ENCODE results near the gene NFATC2. TPM values are rescaled to one million over a fixed set of nuclear protein-coding genes. Genes with fewer than 3 reads are reported as not detected.
A peak's percentile ranks its signal among the peaks of the same experiment; 100 is the strongest.

The NFATC2 gene
- total RNA-seq, 1 donor from 2014 or later, result 3.9 TPM

DNA sequence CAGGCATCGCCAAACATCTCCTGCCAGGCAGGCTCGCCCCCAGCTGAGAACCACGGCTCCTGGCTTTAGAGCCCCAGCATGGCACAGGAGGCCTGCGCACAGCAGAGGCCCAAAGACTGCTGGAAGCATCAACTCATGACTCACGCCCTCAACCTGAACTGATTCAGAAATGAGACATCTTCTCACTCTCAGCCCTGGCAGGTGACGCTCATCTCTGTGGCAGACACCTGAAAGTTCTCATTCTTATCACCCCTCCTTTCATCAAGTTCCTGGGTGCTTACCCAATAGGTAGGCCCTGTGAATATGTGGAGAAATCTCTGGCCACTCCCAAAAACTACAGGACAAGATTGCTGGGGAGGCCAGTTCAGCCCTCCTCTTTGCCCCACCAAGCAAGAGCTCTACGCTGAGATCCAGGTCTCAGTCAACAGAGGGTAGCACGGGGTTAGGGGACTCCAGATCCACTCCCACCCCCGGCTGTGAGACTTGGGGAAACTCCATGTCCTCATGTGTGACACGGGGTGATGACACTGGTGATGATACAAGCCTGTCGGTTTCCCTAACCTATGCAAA lies 11.3 kb downstream of the NFATC2 start:
- Histone ChIP-seq H3K4me2 (ENCODE audit: low read length) (peak overlapping the region; percentile 5), H3K36me3 (ENCODE audit: insufficient read depth, low read length) (no peaks in the 10 kb centered on the region), H4K20me1 (ENCODE audit: insufficient read depth, low read length) (peaks cover 8% of the 10 kb centered on the region), H3K9me3 (ENCODE audit: insufficient read depth, low read depth, low read length) (no peaks in the 10 kb centered on the region), H3K27ac (ENCODE audit: low read depth, low read length) (peak overlapping the region; percentile 4), H3K79me2 (ENCODE audit: insufficient read depth, low read length) (peaks cover 10% of the 10 kb centered on the region), H2AFZ (ENCODE audit: low read depth, low read length) (no peak overlapping the region), H3K4me3 (ENCODE audit: insufficient read depth, low read depth, low read length) (no peak overlapping the region), H3K27me3 (ENCODE audit: insufficient read depth, low read length) (no peaks in the 10 kb centered on the region), H3K9ac (ENCODE audit: low read length) (no peak overlapping the region), H3K4me1 (ENCODE audit: insufficient read depth, low read length) (peaks cover 35% of the 10 kb centered on the region)
- Mint-ChIP-seq H3K9me3 (ENCODE audit: unreplicated experiment) (no peaks in the 10 kb centered on the region), H3K36me3 (ENCODE audit: low read depth, unreplicated experiment) (peaks cover 1% of the 10 kb centered on the region), H3K27me3 (ENCODE audit: low read depth, unreplicated experiment) (peaks cover under 1% of the 10 kb centered on the region), H3K4me1 (ENCODE audit: low read depth, unreplicated experiment) (peaks cover 33% of the 10 kb centered on the region), H3K27ac (ENCODE audit: unreplicated experiment) (no peak overlapping the region), H3K4me3 (ENCODE audit: unreplicated experiment) (peak overlapping the region; percentile 17)
- no peak for FAIRE-seq
- TF ChIP-seq EZH2 (IDR thresholded peaks at IDR 0.05; ENCODE audit: insufficient read depth, low read length), result no peak
- DNase-seq (ENCODE audit: low read depth), result peak; percentile 39

- Mint-ChIP-seq H3K36me3 (ENCODE audit: low read depth, unreplicated experiment) (peaks cover 1% of the 10 kb centered on the region), H3K27ac (ENCODE audit: unreplicated experiment) (no peak overlapping the region), H3K9me3 (ENCODE audit: unreplicated experiment) (no peaks in the 10 kb centered on the region), H3K4me1 (ENCODE audit: low read depth, unreplicated experiment) (peaks cover 37% of the 10 kb centered on the region), H3K27me3 (ENCODE audit: low read depth, unreplicated experiment) (no peaks in the 10 kb centered on the region), H3K4me3 (ENCODE audit: unreplicated experiment) (no peak overlapping the region)
- H3K4me3 ChIP-seq (ENCODE audit: insufficient read depth, low read depth, low read length), result no peak overlapping the region
- FAIRE-seq, result no peak
- H3K27me3 ChIP-seq (ENCODE audit: insufficient read depth, low read length), result no peaks in the 10 kb centered on the region
- H3K4me1 ChIP-seq (ENCODE audit: insufficient read depth, low read length), result peaks cover 37% of the 10 kb centered on the region
- TF ChIP-seq, protein P1, sequence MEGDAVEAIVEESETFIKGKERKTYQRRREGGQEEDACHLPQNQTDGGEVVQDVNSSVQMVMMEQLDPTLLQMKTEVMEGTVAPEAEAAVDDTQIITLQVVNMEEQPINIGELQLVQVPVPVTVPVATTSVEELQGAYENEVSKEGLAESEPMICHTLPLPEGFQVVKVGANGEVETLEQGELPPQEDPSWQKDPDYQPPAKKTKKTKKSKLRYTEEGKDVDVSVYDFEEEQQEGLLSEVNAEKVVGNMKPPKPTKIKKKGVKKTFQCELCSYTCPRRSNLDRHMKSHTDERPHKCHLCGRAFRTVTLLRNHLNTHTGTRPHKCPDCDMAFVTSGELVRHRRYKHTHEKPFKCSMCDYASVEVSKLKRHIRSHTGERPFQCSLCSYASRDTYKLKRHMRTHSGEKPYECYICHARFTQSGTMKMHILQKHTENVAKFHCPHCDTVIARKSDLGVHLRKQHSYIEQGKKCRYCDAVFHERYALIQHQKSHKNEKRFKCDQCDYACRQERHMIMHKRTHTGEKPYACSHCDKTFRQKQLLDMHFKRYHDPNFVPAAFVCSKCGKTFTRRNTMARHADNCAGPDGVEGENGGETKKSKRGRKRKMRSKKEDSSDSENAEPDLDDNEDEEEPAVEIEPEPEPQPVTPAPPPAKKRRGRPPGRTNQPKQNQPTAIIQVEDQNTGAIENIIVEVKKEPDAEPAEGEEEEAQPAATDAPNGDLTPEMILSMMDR (IDR thresholded peaks at IDR 0.05; ENCODE audit: insufficient read depth, low read depth, low read length), result no peak
- TF ChIP-seq EZH2 (IDR thresholded peaks at IDR 0.05; ENCODE audit: insufficient read depth, low read length), result no peak
- no peaks in the 10 kb centered on the region for H3K36me3 ChIP-seq (ENCODE audit: insufficient read depth, low read length)
- H3K4me2 ChIP-seq (ENCODE audit: low read length), result no peak overlapping the region
- H3K9ac ChIP-seq (ENCODE audit: low read length), result no peak overlapping the region
- H3K79me2 ChIP-seq (ENCODE audit: insufficient read depth, low read length), result peaks cover 10% of the 10 kb centered on the region
- DNase-seq (ENCODE audit: low read depth), result no peak
- peaks cover 16% of the 10 kb centered on the region for H4K20me1 ChIP-seq (ENCODE audit: insufficient read depth, low read length)
- no peaks in the 10 kb centered on the region for H3K9me3 ChIP-seq (ENCODE audit: insufficient read depth, low read depth, low read length)
- no peak overlapping the region for H2AFZ ChIP-seq (ENCODE audit: low read depth, low read length)
- no peak overlapping the region for H3K27ac ChIP-seq (ENCODE audit: low read depth, low read length)
These were observed 12.8 kb downstream of the NFATC2 start for GRCh38 chr20:51529758-51530157.

- Mint-ChIP-seq H3K36me3 (ENCODE audit: low read depth, unreplicated experiment) (peaks cover 1% of the 10 kb centered on the region), H3K4me3 (ENCODE audit: unreplicated experiment) (no peak overlapping the region), H3K9me3 (ENCODE audit: unreplicated experiment) (no peaks in the 10 kb centered on the region), H3K4me1 (ENCODE audit: low read depth, unreplicated experiment) (peaks cover 37% of the 10 kb centered on the region), H3K27ac (ENCODE audit: unreplicated experiment) (no peak overlapping the region), H3K27me3 (ENCODE audit: low read depth, unreplicated experiment) (no peaks in the 10 kb centered on the region)
- Histone ChIP-seq H3K4me3 (ENCODE audit: insufficient read depth, low read depth, low read length) (no peak overlapping the region), H3K4me2 (ENCODE audit: low read length) (peak overlapping the region; percentile 62), H3K27me3 (ENCODE audit: insufficient read depth, low read length) (no peaks in the 10 kb centered on the region), H3K9me3 (ENCODE audit: insufficient read depth, low read depth, low read length) (no peaks in the 10 kb centered on the region), H2AFZ (ENCODE audit: low read depth, low read length) (no peak overlapping the region), H3K79me2 (ENCODE audit: insufficient read depth, low read length) (peaks cover 10% of the 10 kb centered on the region), H3K36me3 (ENCODE audit: insufficient read depth, low read length) (no peaks in the 10 kb centered on the region), H3K4me1 (ENCODE audit: insufficient read depth, low read length) (peaks cover 37% of the 10 kb centered on the region), H3K9ac (ENCODE audit: low read length) (peak overlapping the region; percentile 26), H3K27ac (ENCODE audit: low read depth, low read length) (peak overlapping the region; percentile 30), H4K20me1 (ENCODE audit: insufficient read depth, low read length) (peaks cover 16% of the 10 kb centered on the region)
- no peak for TF ChIP-seq EZH2 (IDR thresholded peaks at IDR 0.05; ENCODE audit: insufficient read depth, low read length)
- TF ChIP-seq, protein P1 (IDR thresholded peaks at IDR 0.05; ENCODE audit: insufficient read depth, low read depth, low read length), result no peak
- FAIRE-seq (no peak), DNase-seq (ENCODE audit: low read depth) (peak; percentile 48)
These were observed 13.3 kb downstream of the NFATC2 start for GRCh38 chr20:51529081-51529681.

Data from astrocyte (in vitro differentiated cells and primary cell).